Amygdala (tissue), 56 donors: ENCODE measurements around the gene MPPED1.

ENCODE experiments used
- DNase-seq, 56 donors: peaks; one replicate each; lab custom pipeline; 2025; lab: John Stamatoyannopoulos, UW

Gene MPPED1

GRCh38 chr22:43442386-43443151, 30.8 kb downstream of the MPPED1 start:
- no peak for DNase-seq

- DNase-seq = no peak
Observed at GRCh38 chr22:43443152-43443471, 31.3 kb downstream of the MPPED1 start.

GRCh38 chr22:43446037-43446803, 34.4 kb downstream of the MPPED1 start:
- DNase-seq = no peak

GRCh38 chr22:43446916-43447315, 35.1 kb downstream of the MPPED1 start:
- no peak for DNase-seq

- DNase-seq = no peak
Observed at GRCh38 chr22:43447380-43447779, 35.6 kb downstream of the MPPED1 start.

GRCh38 chr22:43448048-43448447, 36.2 kb downstream of the MPPED1 start:
- no peak for DNase-seq

GRCh38 chr22:43449205-43449830, 37.5 kb downstream of the MPPED1 start:
- no peak for DNase-seq

GRCh38 chr22:43449831-43450225, 38.0 kb downstream of the MPPED1 start:
- DNase-seq = no peak

- DNase-seq = no peak
Observed at GRCh38 chr22:43451371-43452050, 39.7 kb downstream of the MPPED1 start.

- no peak for DNase-seq
Observed at GRCh38 chr22:43455846-43456245, 44.0 kb downstream of the MPPED1 start.

GRCh38 chr22:43457002-43457401, 45.2 kb downstream of the MPPED1 start:
- DNase-seq = no peak

GRCh38 chr22:43462701-43463100, 50.9 kb downstream of the MPPED1 start:
- DNase-seq = no peak

- no peak for DNase-seq
Observed at GRCh38 chr22:43464809-43465208, 53.0 kb downstream of the MPPED1 start.

GRCh38 chr22:43465291-43466015, 53.6 kb downstream of the MPPED1 start:
- no peak for DNase-seq

- no peak for DNase-seq
Observed at GRCh38 chr22:43466710-43467109, 54.9 kb downstream of the MPPED1 start.

- DNase-seq = peak in 3 of 56 donors; percentile 8 to 19 (median 18)
Observed at GRCh38 chr22:43467216-43467940, 55.6 kb downstream of the MPPED1 start.

- no peak for DNase-seq
Observed at GRCh38 chr22:43470253-43470652, 58.4 kb downstream of the MPPED1 start.

GRCh38 chr22:43470941-43471585, 59.2 kb downstream of the MPPED1 start:
- peak in 4 of 56 donors; percentile 27 to 32 (median 29) for DNase-seq

- no peak for DNase-seq
Observed at GRCh38 chr22:43471606-43472135, 59.9 kb downstream of the MPPED1 start.
